Breast epithelium (tissue), 4 donors: ENCODE data around the gene TRIM63. TPM values are rescaled to one million over a fixed set of nuclear protein-coding genes. Genes with fewer than 3 reads are reported as not detected.
A peak's percentile ranks its signal among the peaks of the same experiment; 100 is the strongest.

Experiments used
- DNase-seq, 2 donors: peaks; one replicate each; pipeline ENCODE4 v3.0.0-alpha.2; 2019; ENCODE audit warnings: low spot score in 2 of 2
- H3K27ac ChIP-seq, 2 donors: fragments of 200-600 bp; sonication (generic) in 1 of 2; one replicate each; pipeline ENCODE4 v1.5.1; 2016 to 2019; ENCODE audit warnings: mild to moderate bottlenecking in 1 of 2
- H3K27me3 ChIP-seq, 2 donors: fragments of 200-600 bp; sonication (generic) in 1 of 2; one replicate each; pipeline versions ENCODE4 v1.5.1 to v1.6.0; 2017 to 2019; ENCODE audit warnings: control low read depth in 1 of 2, mild to moderate bottlenecking in 1 of 2
- H3K36me3 ChIP-seq: fragments of 200-600 bp; one replicate; pipeline ENCODE4 v1.5.1; 2019
- H3K4me1 ChIP-seq, 2 donors: fragments of 200-600 bp; sonication (generic); one replicate each; pipeline ENCODE4 v1.5.1; 2016 to 2019; ENCODE audit warnings: control low read depth in 1 of 2
- H3K4me3 ChIP-seq, 3 donors: fragments of 200-600 bp; sonication (generic); 1 replicate in 2 of 3; 2 replicates in 1 of 3; pipeline ENCODE4 v1.5.1; 2016 to 2019; ENCODE audit warnings: mild to moderate bottlenecking in 3 of 3, moderate library complexity in 2 of 3
- H3K9me3 ChIP-seq, 2 donors: fragments of 200-600 bp; sonication (generic) in 1 of 2; one replicate each; pipeline ENCODE4 v1.5.1; 2016 to 2019; ENCODE audit warnings: control low read depth in 1 of 2
- CTCF ChIP-seq, 3 donors: fragments of 450-650 bp; IDR thresholded peaks; one replicate each; pipeline ENCODE4 v1.5.1; 2016 to 2017; ENCODE audit warnings: antibody characterized with exemption in 3 of 3, mild to moderate bottlenecking in 3 of 3, moderate library complexity in 3 of 3
- POLR2A ChIP-seq: fragments of 450-650 bp; IDR thresholded peaks from one replicate; pipeline ENCODE4 v1.6.1; 2016; ENCODE audit warnings: antibody characterized with exemption, mild to moderate bottlenecking, moderate library complexity
- POLR2AphosphoS5 ChIP-seq, 3 donors: sonication (generic); formaldehyde crosslinking; IDR thresholded peaks; one replicate each; pipeline ENCODE4 v1.6.1; 2017; ENCODE audit warnings: antibody characterized with exemption in 3 of 3
- intact Hi-C: fragments of 100-400 bp; cut with DNase I; formaldehyde crosslinking; loops from one replicate; pipeline ENCODE4 v1.15.1; 2023; ENCODE audit warnings: low total_unique reads
- total RNA-seq, 3 donors: library from RNA; depleted of rRNA; stranded (reverse); fragments of >200 nt; gene quantifications; one replicate each; pipeline ENCODE4 v1.1.0, GENCODE V29; 2016

The TRIM63 gene
- total RNA-seq: 1 to 10 TPM in 2 of 3 donors, not detected in 1; 2.2 to 4.0 TPM

- no peak within 1 kb of the TSS for H3K27ac ChIP-seq
- H3K27me3 ChIP-seq: no peaks in the 10 kb centered on the region
- TF ChIP-seq CTCF (IDR thresholded peaks at IDR 0.05) (no peak), POLR2A (no peak), POLR2AphosphoS5 (IDR thresholded peaks at IDR 0.05) (no peak)
- peak within 1 kb of the TSS in 1 of 3 donors; percentile 5 for H3K4me3 ChIP-seq
- H3K36me3 ChIP-seq: no peaks in the 10 kb centered on the region
- no peaks in the 10 kb centered on the region for H3K4me1 ChIP-seq
- no peak for DNase-seq
- intact Hi-C loops: no loop called here
- H3K9me3 ChIP-seq: no peaks in the 10 kb centered on the region
Observed at GRCh38 chr1:26067432-26067911, at the start of gene TRIM63. Gene TRIM63, minus strand, starts transcription at chr1:26067630. Its CDS starts 136 bp downstream, at chr1:26067494.

- Histone ChIP-seq H3K27me3 (no peaks in the 10 kb centered on the region), H3K36me3 (no peaks in the 10 kb centered on the region), H3K27ac (no peak overlapping the region), H3K4me3 (no peak overlapping the region), H3K4me1 (peaks cover 3 to 7% of the 10 kb centered on the region in 2 donors), H3K9me3 (no peaks in the 10 kb centered on the region)
- intact Hi-C loops: no loop called here
- no peak for DNase-seq
- TF ChIP-seq CTCF (IDR thresholded peaks at IDR 0.05) (no peak), POLR2A (no peak), POLR2AphosphoS5 (IDR thresholded peaks at IDR 0.05) (no peak)
Observed at GRCh38 chr1:26114165-26114927, 46.9 kb upstream of the TRIM63 start.

- peak overlapping the region; percentile 88 to 95 for H3K27ac ChIP-seq
- DNase-seq: no peak
- H3K36me3 ChIP-seq: no peaks in the 10 kb centered on the region
- H3K27me3 ChIP-seq: no peaks in the 10 kb centered on the region
- peak overlapping the region; percentile 90 to 99 (median 98) for H3K4me3 ChIP-seq
- H3K4me1 ChIP-seq: peaks cover 3 to 7% of the 10 kb centered on the region in 2 donors
- TF ChIP-seq POLR2AphosphoS5 (IDR thresholded peaks at IDR 0.05) (no peak), POLR2A (no peak), CTCF (IDR thresholded peaks at IDR 0.05) (no peak)
- H3K9me3 ChIP-seq: no peaks in the 10 kb centered on the region
- intact Hi-C loops: no loop called here
Observed at GRCh38 chr1:26112407-26112775, 45.0 kb upstream of the TRIM63 start.

- TF ChIP-seq POLR2A (no peak), POLR2AphosphoS5 (IDR thresholded peaks at IDR 0.05) (peak; percentile 42 to 66 (median 62))
- Histone ChIP-seq H3K4me3 (peak within 1 kb of the TSS; percentile 90 to 99 (median 98)), H3K4me1 (peaks cover 3 to 7% of the 10 kb centered on the region in 2 donors), H3K27ac (peak within 1 kb of the TSS; percentile 88 to 95), H3K9me3 (no peaks in the 10 kb centered on the region), H3K36me3 (no peaks in the 10 kb centered on the region), H3K27me3 (no peaks in the 10 kb centered on the region)
- intact Hi-C loops: no loop called here
- DNase-seq: peak; percentile 90 to 93
Observed at GRCh38 chr1:26111530-26112406, 44.3 kb upstream of the TRIM63 start, which contains the start of gene PDIK1L. Gene PDIK1L, plus strand, starts transcription at chr1:26111824. Its CDS starts 2,485 bp downstream, at chr1:26114309.

- Histone ChIP-seq H3K36me3 (no peaks in the 10 kb centered on the region), H3K9me3 (no peaks in the 10 kb centered on the region), H3K27me3 (no peaks in the 10 kb centered on the region), H3K27ac (peak overlapping the region; percentile 88 to 95), H3K4me3 (peak overlapping the region; percentile 90 to 99 (median 98)), H3K4me1 (peaks cover 3 to 7% of the 10 kb centered on the region in 2 donors)
- DNase-seq: peak; percentile 68 to 75
- intact Hi-C loops: no loop called here
- TF ChIP-seq POLR2A (no peak), POLR2AphosphoS5 (IDR thresholded peaks at IDR 0.05) (peak in 1 of 3 donors; percentile 20)
Observed at GRCh38 chr1:26110731-26111529, 43.5 kb upstream of the TRIM63 start.
